ENCODE data around the gene CCDC85A.

The CCDC85A gene

GRCh38 chr2:56197816-56198215 is 14.0 kb downstream of the CCDC85A start:
- DNase-seq, result no peak

- DNase-seq, result no peak
Observed at GRCh38 chr2:56198936-56199335, 15.1 kb downstream of the CCDC85A start.

GRCh38 chr2:56199492-56199891 is 15.7 kb downstream of the CCDC85A start:
- DNase-seq, result no peak

- no peak for DNase-seq
Observed at GRCh38 chr2:56202381-56203121, 18.8 kb downstream of the CCDC85A start.

GRCh38 chr2:56204556-56204955 is 20.8 kb downstream of the CCDC85A start:
- DNase-seq, result no peak

GRCh38 chr2:56206250-56206649 is 22.5 kb downstream of the CCDC85A start:
- DNase-seq, result no peak

GRCh38 chr2:56207760-56208159 is 24.0 kb downstream of the CCDC85A start:
- no peak for DNase-seq

- no peak for DNase-seq
Observed at GRCh38 chr2:56208380-56208779, 24.6 kb downstream of the CCDC85A start.

- no peak for DNase-seq
Observed at GRCh38 chr2:56209701-56210100, 25.9 kb downstream of the CCDC85A start.

- DNase-seq, result no peak
Observed at GRCh38 chr2:56210291-56210690, 26.5 kb downstream of the CCDC85A start.

GRCh38 chr2:56211048-56211447 is 27.3 kb downstream of the CCDC85A start:
- DNase-seq, result no peak

GRCh38 chr2:56215911-56216310 is 32.1 kb downstream of the CCDC85A start:
- DNase-seq, result no peak

- DNase-seq, result no peak
Observed at GRCh38 chr2:56217106-56217505, 33.3 kb downstream of the CCDC85A start.

- no peak for DNase-seq
Observed at GRCh38 chr2:56222481-56222880, 38.7 kb downstream of the CCDC85A start.

- DNase-seq, result no peak
Observed at GRCh38 chr2:56224316-56224715, 40.5 kb downstream of the CCDC85A start.

- no peak for DNase-seq
Observed at GRCh38 chr2:56227811-56228210, 44.0 kb downstream of the CCDC85A start.

- DNase-seq, result no peak
Observed at GRCh38 chr2:56229397-56230060, 45.7 kb downstream of the CCDC85A start.

- no peak for DNase-seq
Observed at GRCh38 chr2:56230156-56230555, 46.4 kb downstream of the CCDC85A start.

- DNase-seq, result no peak
Observed at GRCh38 chr2:56231361-56231760, 47.6 kb downstream of the CCDC85A start.

- no peak for DNase-seq
Observed at GRCh38 chr2:56232912-56233311, 49.1 kb downstream of the CCDC85A start.

GRCh38 chr2:56234241-56234640 is 50.5 kb downstream of the CCDC85A start:
- no peak for DNase-seq

GRCh38 chr2:56239030-56239429 is 55.2 kb downstream of the CCDC85A start:
- DNase-seq, result no peak

GRCh38 chr2:56239437-56239836 is 55.6 kb downstream of the CCDC85A start:
- DNase-seq, result no peak

- DNase-seq, result no peak
Observed at GRCh38 chr2:56240210-56240609, 56.4 kb downstream of the CCDC85A start.

- no peak for DNase-seq
Observed at GRCh38 chr2:56244506-56244905, 60.7 kb downstream of the CCDC85A start.
